Activated CD8-positive, alpha-beta T cell treated with anti-CD3 and anti-CD28 coated beads for 36 hours (primary cell): ENCODE data around the gene MMD. TPM values are rescaled to one million over a fixed set of nuclear protein-coding genes. Genes with fewer than 3 reads are reported as not detected.

Source experiments
- ATAC-seq: fragments of 200-7000 bp; cut with Tn5 transposase; one replicate; pipeline ENCODE4 v1.10.0; 2021; ENCODE audit warnings: mild to moderate bottlenecking, moderate library complexity
- CTCF ChIA-PET: fragments of 350-600 bp; sonication (Branson Sonifier 250); formaldehyde crosslinking; loops from one replicate; lab custom pipeline; 2021; ENCODE audit warnings: antibody characterized with exemption; lab: Charles Lee
- POLR2A ChIA-PET: fragments of 350-600 bp; sonication (Branson Sonifier 250); formaldehyde crosslinking; loops from one replicate; lab custom pipeline; 2021; ENCODE audit warnings: antibody characterized with exemption; lab: Charles Lee
- DNase-seq: peaks from one replicate; pipeline ENCODE4 v3.0.0-alpha.2; 2020
- H3K27ac Mint-ChIP-seq: one replicate; pipeline ENCODE4 v1.8.0; 2021; ENCODE audit warnings: mild to moderate bottlenecking, mixed read lengths
- H3K27me3 Mint-ChIP-seq: one replicate; pipeline ENCODE4 v1.8.0; 2021; ENCODE audit warnings: mixed read lengths
- H3K36me3 Mint-ChIP-seq: one replicate; pipeline ENCODE4 v1.8.0; 2021; ENCODE audit warnings: low read depth, mixed read lengths
- H3K4me1 Mint-ChIP-seq: one replicate; pipeline ENCODE4 v1.8.0; 2021; ENCODE audit warnings: low read depth, mixed read lengths
- H3K4me3 Mint-ChIP-seq: one replicate; pipeline ENCODE4 v1.8.0; 2021; ENCODE audit warnings: mild to moderate bottlenecking, moderate library complexity, mixed read lengths
- H3K9me3 Mint-ChIP-seq: one replicate; pipeline ENCODE4 v1.8.0; 2021; ENCODE audit warnings: mixed read lengths
- CTCF ChIP-seq: fragments of 200-600 bp; IDR thresholded peaks from one replicate; pipeline ENCODE4 v1.8.0; 2022; ENCODE audit warnings: antibody characterized with exemption, mild to moderate bottlenecking
- intact Hi-C: fragments of 100-400 bp; cut with micrococcal nuclease; formaldehyde crosslinking; loops from one replicate; pipeline ENCODE4 v1.10.0; 2022
- total RNA-seq, 2 experiments: library from RNA; stranded (reverse); gene quantifications; one replicate each; pipeline ENCODE4 v1.2.3, GENCODE V29; 2021

MMD gene
- total RNA-seq, 2 experiments from 2014 or later, result 27.0 to 39.3 TPM

- Mint-ChIP-seq H3K4me3 (no peak overlapping the region), H3K36me3 (no peaks in the 10 kb centered on the region), H3K27me3 (peaks cover 6% of the 10 kb centered on the region), H3K9me3 (peaks cover 3% of the 10 kb centered on the region), H3K27ac (no peak overlapping the region), H3K4me1 (peaks cover 6% of the 10 kb centered on the region)
- no peak for ATAC-seq
- no peak for DNase-seq
- ChIA-PET POLR2A (interaction anchor here (0.7 kb wide), 1 partner anchor 33 kb away, joined by 3 read pairs; no protein-coding TSS in a partner anchor), CTCF (interaction anchor here (1.2 to 1.9 kb wide), 2 partner anchors 14 to 163 kb away, joined by 4 to 6 read pairs; no protein-coding TSS in a partner anchor)
- no peak for TF ChIP-seq CTCF
- intact Hi-C loops, result no loop called here
Observed at GRCh38 chr17:55351226-55351625, 70.4 kb downstream of the MMD start.

- Mint-ChIP-seq H3K9me3 (peaks cover 3% of the 10 kb centered on the region), H3K27me3 (peaks cover 6% of the 10 kb centered on the region), H3K4me3 (no peak overlapping the region), H3K4me1 (peaks cover 6% of the 10 kb centered on the region), H3K36me3 (no peaks in the 10 kb centered on the region), H3K27ac (no peak overlapping the region)
- ATAC-seq (no peak), DNase-seq (no peak)
- intact Hi-C loops, result no loop called here
- CTCF ChIA-PET, result interaction anchor here (1.2 to 1.9 kb wide), 2 partner anchors 14 to 164 kb away, joined by 4 to 6 read pairs; no protein-coding TSS in a partner anchor
- POLR2A ChIA-PET, result no interaction called here
- TF ChIP-seq CTCF, result no peak
Observed at GRCh38 chr17:55350825-55351205, 70.8 kb downstream of the MMD start.

GRCh38 chr17:55348749-55349354, 72.8 kb downstream of the MMD start:
- peaks cover 15% of the 10 kb centered on the region for H3K4me1 Mint-ChIP-seq

GRCh38 chr17:55347341-55347740, 74.3 kb downstream of the MMD start:
- peaks cover 21% of the 10 kb centered on the region for H3K4me1 Mint-ChIP-seq
- H3K36me3 Mint-ChIP-seq, result no peaks in the 10 kb centered on the region
- ATAC-seq, result no peak
- no peak overlapping the region for H3K27ac Mint-ChIP-seq
- CTCF ChIA-PET, result interaction anchor here (1.1 to 4.4 kb wide), 12 partner anchors 10 to 355 kb away, joined by 3 to 46 read pairs (median 8); no protein-coding TSS in a partner anchor
- no peak overlapping the region for H3K4me3 Mint-ChIP-seq
- POLR2A ChIA-PET, result interaction anchor here (0.9 to 1.1 kb wide), 2 partner anchors 109 to 379 kb away, joined by 3 read pairs; partner anchors contain the start of genes COX11 and STXBP4
- peaks cover 5% of the 10 kb centered on the region for H3K9me3 Mint-ChIP-seq
- intact Hi-C loops, result loop anchor here (5.0 kb wide), 2 partner anchors 45 to 355 kb away; no protein-coding TSS in a partner anchor
- DNase-seq, result no peak
- no peak for TF ChIP-seq CTCF
- peaks cover 4% of the 10 kb centered on the region for H3K27me3 Mint-ChIP-seq

More at GRCh38 chr17:55348749-55349354, 72.8 kb downstream of the MMD start:
- CTCF ChIA-PET, result interaction anchor here (0.6 to 4.4 kb wide), 18 partner anchors 8 to 376 kb away, joined by 3 to 46 read pairs (median 8); no protein-coding TSS in a partner anchor
- DNase-seq, result peak; percentile 48
- Mint-ChIP-seq H3K4me3 (no peak overlapping the region), H3K27ac (no peak overlapping the region), H3K9me3 (peaks cover 5% of the 10 kb centered on the region), H3K36me3 (no peaks in the 10 kb centered on the region), H3K27me3 (peaks cover 4% of the 10 kb centered on the region)
- peak; percentile 88 for TF ChIP-seq CTCF
- ATAC-seq, result no peak
- intact Hi-C loops, result loop anchor here (5.0 kb wide), 2 partner anchors 47 to 357 kb away; no protein-coding TSS in a partner anchor
- POLR2A ChIA-PET, result no interaction called here

- H3K36me3 Mint-ChIP-seq, result no peaks in the 10 kb centered on the region
- TF ChIP-seq CTCF, result no peak
- no peak overlapping the region for H3K27ac Mint-ChIP-seq
- ATAC-seq (no peak), DNase-seq (no peak)
- H3K9me3 Mint-ChIP-seq, result peaks cover 5% of the 10 kb centered on the region
- no peak overlapping the region for H3K4me3 Mint-ChIP-seq
- H3K27me3 Mint-ChIP-seq, result peaks cover 4% of the 10 kb centered on the region
- peaks cover 23% of the 10 kb centered on the region for H3K4me1 Mint-ChIP-seq
- intact Hi-C loops, result loop anchor here (5.0 kb wide), 2 partner anchors 44 to 354 kb away; no protein-coding TSS in a partner anchor
- POLR2A ChIA-PET, result interaction anchor here (0.9 kb wide), 1 partner anchor 378 kb away, joined by 3 read pairs; the partner anchor contains the start of genes COX11 and STXBP4
- CTCF ChIA-PET, result interaction anchor here (1.4 to 4.4 kb wide), 8 partner anchors 9 to 354 kb away, joined by 4 to 46 read pairs (median 12); no protein-coding TSS in a partner anchor
Observed at GRCh38 chr17:55346658-55347057, 75.0 kb downstream of the MMD start.
